HepG2 (cell line): ENCODE data around the gene WNT3. TPM values are rescaled to one million over a fixed set of nuclear protein-coding genes. Genes with fewer than 3 reads are reported as not detected.

Source experiments
- BCL3 ChIP-seq: sonication (generic); formaldehyde crosslinking; IDR thresholded peaks from 2 replicates; pipeline ENCODE4 v1.5.1; 2020; ENCODE audit warnings: mild to moderate bottlenecking, missing genetic modification reagents, moderate library complexity
- BRF2 ChIP-seq: sonication (generic); formaldehyde crosslinking; IDR thresholded peaks from 2 replicates; pipeline ENCODE4 v1.8.1; 2022; ENCODE audit warnings: mild to moderate bottlenecking, missing genetic modification reagents
- CSRNP1 ChIP-seq: sonication (generic); formaldehyde crosslinking; IDR thresholded peaks from 2 replicates; pipeline ENCODE4 v1.8.1; 2023; ENCODE audit warnings: mild to moderate bottlenecking, missing genetic modification reagents
- ELF1 ChIP-seq: sonication (generic); formaldehyde crosslinking; IDR thresholded peaks from 2 replicates; pipeline ENCODE4 v1.4.0; 2020; ENCODE audit warnings: missing genetic modification reagents
- GMEB1 ChIP-seq: sonication (generic); formaldehyde crosslinking; IDR thresholded peaks from 2 replicates; pipeline ENCODE4 v1.5.1; 2020; ENCODE audit warnings: missing genetic modification reagents, mild to moderate bottlenecking, borderline replicate concordance
- MED1 ChIP-seq: sonication (generic); formaldehyde crosslinking; IDR thresholded peaks from 2 replicates; pipeline ENCODE4 v1.4.0; 2020; ENCODE audit warnings: missing genetic modification reagents
- MEIS1 ChIP-seq: sonication (generic); formaldehyde crosslinking; IDR thresholded peaks from 2 replicates; pipeline ENCODE4 v1.9.0; 2021; ENCODE audit warnings: mild to moderate bottlenecking, missing genetic modification reagents, moderate library complexity, borderline replicate concordance
- MTA3 ChIP-seq: sonication (generic); formaldehyde crosslinking; IDR thresholded peaks from 2 replicates; pipeline ENCODE4 v1.4.0; 2020; ENCODE audit warnings: missing genetic modification reagents
- POLR2G ChIP-seq: fragments of 200-400 bp; formaldehyde crosslinking; IDR thresholded peaks from 2 replicates; pipeline ENCODE4 v1.6.1; 2018; ENCODE audit warnings: mild to moderate bottlenecking, low read depth, low read length, moderate library complexity
- PREB ChIP-seq: sonication (generic); formaldehyde crosslinking; IDR thresholded peaks from 2 replicates; pipeline ENCODE4 v1.4.0; 2020; ENCODE audit warnings: missing genetic modification reagents
- TAF15 ChIP-seq: fragments of 200-400 bp; formaldehyde crosslinking; IDR thresholded peaks from one replicate; pipeline ENCODE4 v1.6.1; 2018; ENCODE audit warnings: mild to moderate bottlenecking, low read depth, low read length; ENCODE audit not compliant: poor library complexity, severe bottlenecking
- ZFYVE20 ChIP-seq: sonication (generic); formaldehyde crosslinking; IDR thresholded peaks from 2 replicates; pipeline ENCODE4 v1.8.0; 2023; ENCODE audit warnings: low read depth, mild to moderate bottlenecking, moderate library complexity, missing genetic modification reagents, borderline replicate concordance
- ZMAT5 ChIP-seq: sonication (generic); formaldehyde crosslinking; IDR thresholded peaks from 2 replicates; pipeline ENCODE4 v1.5.0; 2020; ENCODE audit warnings: mild to moderate bottlenecking, low read depth, missing genetic modification reagents, borderline replicate concordance
- ZNF256 ChIP-seq: sonication (generic); formaldehyde crosslinking; conservative IDR thresholded peaks from 2 replicates; pipeline ENCODE4 v1.4.0; 2020; ENCODE audit warnings: missing genetic modification reagents
- ZNF513 ChIP-seq: sonication (generic); formaldehyde crosslinking; conservative IDR thresholded peaks from 2 replicates; pipeline ENCODE4 v1.5.0; 2020; ENCODE audit warnings: missing genetic modification reagents
- ZNF562 ChIP-seq: sonication (generic); formaldehyde crosslinking; IDR thresholded peaks from 2 replicates; pipeline ENCODE4 v1.8.0; 2022; ENCODE audit warnings: missing genetic modification reagents, borderline replicate concordance
- ZNF563 ChIP-seq: sonication (generic); formaldehyde crosslinking; IDR thresholded peaks from 2 replicates; pipeline ENCODE4 v1.8.0; 2022; ENCODE audit warnings: mild to moderate bottlenecking, moderate library complexity, missing genetic modification reagents
- ZNF749 ChIP-seq: sonication (generic); formaldehyde crosslinking; IDR thresholded peaks from 2 replicates; pipeline ENCODE4 v1.8.0; 2022; ENCODE audit warnings: mild to moderate bottlenecking, missing genetic modification reagents, moderate library complexity, borderline replicate concordance
- polyA plus RNA-seq, 8 experiments: library from polyadenylated mRNA; depleted of rRNA in 3 of 8; stranded (reverse) in 7 of 8; unstranded in 1 of 8; fragments of >200 nt; fragmentation: Illumina TruSeq in 4 of 8; extraction: Trizol in 4 of 8; gene quantifications; 2 replicates each; pipeline versions ENCODE4 v1.2.1 to v1.2.3, GENCODE V29; 2011 to 2016; ENCODE audit warnings: low read depth in 4 of 8, missing spikeins in 1 of 8, mixed read lengths in 1 of 8; ENCODE audit not compliant: insufficient read depth in 1 of 8
- total RNA-seq, 5 experiments: library from RNA; depleted of rRNA; stranded (reverse); fragments of >200 nt; fragmentation: Illumina TruSeq; extraction: Trizol; gene quantifications; 2 replicates each; pipeline ENCODE4 v1.2.3, GENCODE V29; 2016; ENCODE audit warnings: low read depth in 1 of 5

The WNT3 gene
- total and polyA plus RNA-seq, 2 of the 13 experiments (the other 11 are each of a cell fraction or from before 2014, with no cell fraction given): 8.5 to 10.3 TPM

GRCh38 chr17:46770818-46771560 is 47.5 kb downstream of the WNT3 start (continued):
- TF ChIP-seq ZMAT5: no peak
- peak; percentile 66; the same call in 1 of the 2 replicates for TF ChIP-seq BRF2 (CRISPR knock-in tag)
- TF ChIP-seq ZNF513: no peak
- peak; percentile 57; the same call in 1 of the 2 replicates for TF ChIP-seq MEIS1 (CRISPR knock-in tag)
- no peak for TF ChIP-seq ZFYVE20 (CRISPR knock-in tag)
- peak; percentile 78 for TF ChIP-seq TAF15
- no peak for TF ChIP-seq MTA3 (CRISPR knock-in tag)
- no peak for TF ChIP-seq ELF1 (CRISPR knock-in tag)
- no peak for TF ChIP-seq ZNF562 (CRISPR knock-in tag)
- TF ChIP-seq ZNF563 (CRISPR knock-in tag): peak; percentile 72
- 0 out of 2 replicates have a peak, but pooled peaks have one; percentile 28 for TF ChIP-seq ZNF256
- no peak for TF ChIP-seq GMEB1 (CRISPR knock-in tag)
- TF ChIP-seq CSRNP1 (CRISPR knock-in tag): peak; percentile 89; the same call in 1 of the 2 replicates
- peak; percentile 86 for TF ChIP-seq POLR2G
- no peak; the same call in 1 of the 2 replicates for TF ChIP-seq BCL3 (CRISPR knock-in tag)
- 0 out of 2 replicates have a peak, but pooled peaks have one; percentile 39 for TF ChIP-seq PREB (CRISPR knock-in tag)
- TF ChIP-seq MED1: peak; percentile 51
- TF ChIP-seq ZNF749 (CRISPR knock-in tag): 0 out of 2 replicates have a peak, but pooled peaks have one; percentile 15
